Effector memory CD8-positive, alpha-beta T cell (primary cell): ENCODE data around the gene CCDC137.

Source experiments
- ATAC-seq: fragments of 150-1000 bp; cut with Tn5 transposase; replicated peaks from 2 replicates; pipeline ENCODE4 v1.10.0; 2021; ENCODE audit warnings: mild to moderate bottlenecking, moderate library complexity
- DNase-seq, 3 experiments: peaks; one replicate each; pipeline ENCODE4 v3.0.0; 2021
- H3K27ac Mint-ChIP-seq, 2 donors: one replicate each; pipeline ENCODE4 v1.8.0; 2022; ENCODE audit warnings: mild to moderate bottlenecking in 2 of 2, mixed read lengths in 2 of 2, moderate library complexity in 2 of 2
- H3K27me3 Mint-ChIP-seq, 2 donors: one replicate each; pipeline ENCODE4 v1.8.0; 2022; ENCODE audit warnings: mixed read lengths in 2 of 2
- H3K36me3 Mint-ChIP-seq: one replicate; pipeline ENCODE4 v1.8.0; 2022; ENCODE audit warnings: mild to moderate bottlenecking, moderate library complexity, mixed read lengths; ENCODE audit not compliant: insufficient read depth
- H3K4me1 Mint-ChIP-seq, 2 donors: one replicate each; pipeline ENCODE4 v1.8.0; 2022; ENCODE audit warnings: low read depth in 2 of 2, mixed read lengths in 2 of 2
- H3K4me3 Mint-ChIP-seq, 2 donors: one replicate each; pipeline ENCODE4 v1.8.0; 2022; ENCODE audit warnings: mild to moderate bottlenecking in 2 of 2, mixed read lengths in 2 of 2, moderate library complexity in 2 of 2
- H3K9me3 Mint-ChIP-seq, 2 donors: one replicate each; pipeline ENCODE4 v1.8.0; 2022; ENCODE audit warnings: mixed read lengths in 2 of 2

The CCDC137 gene

GRCh38 chr17:81705518-81706231 lies 39.1 kb downstream of the CCDC137 start:
- Mint-ChIP-seq H3K27ac (peak overlapping the region in 1 of 2 donors; percentile 81), H3K27me3 (no peaks in the 10 kb centered on the region), H3K36me3 (peaks cover 40% of the 10 kb centered on the region), H3K9me3 (no peaks in the 10 kb centered on the region), H3K4me3 (no peak overlapping the region), H3K4me1 (peaks cover 20 to 23% of the 10 kb centered on the region in 2 donors)
- ATAC-seq, result no peak
- no peak for DNase-seq

GRCh38 chr17:81706232-81706611 lies 39.7 kb downstream of the CCDC137 start:
- Mint-ChIP-seq H3K4me1 (peaks cover 15 to 22% of the 10 kb centered on the region in 2 donors), H3K36me3 (peaks cover 35% of the 10 kb centered on the region), H3K9me3 (no peaks in the 10 kb centered on the region), H3K4me3 (no peak overlapping the region), H3K27ac (peak overlapping the region in 1 of 2 donors; percentile 81), H3K27me3 (no peaks in the 10 kb centered on the region)
- DNase-seq, result no peak
- no peak for ATAC-seq

DNA sequence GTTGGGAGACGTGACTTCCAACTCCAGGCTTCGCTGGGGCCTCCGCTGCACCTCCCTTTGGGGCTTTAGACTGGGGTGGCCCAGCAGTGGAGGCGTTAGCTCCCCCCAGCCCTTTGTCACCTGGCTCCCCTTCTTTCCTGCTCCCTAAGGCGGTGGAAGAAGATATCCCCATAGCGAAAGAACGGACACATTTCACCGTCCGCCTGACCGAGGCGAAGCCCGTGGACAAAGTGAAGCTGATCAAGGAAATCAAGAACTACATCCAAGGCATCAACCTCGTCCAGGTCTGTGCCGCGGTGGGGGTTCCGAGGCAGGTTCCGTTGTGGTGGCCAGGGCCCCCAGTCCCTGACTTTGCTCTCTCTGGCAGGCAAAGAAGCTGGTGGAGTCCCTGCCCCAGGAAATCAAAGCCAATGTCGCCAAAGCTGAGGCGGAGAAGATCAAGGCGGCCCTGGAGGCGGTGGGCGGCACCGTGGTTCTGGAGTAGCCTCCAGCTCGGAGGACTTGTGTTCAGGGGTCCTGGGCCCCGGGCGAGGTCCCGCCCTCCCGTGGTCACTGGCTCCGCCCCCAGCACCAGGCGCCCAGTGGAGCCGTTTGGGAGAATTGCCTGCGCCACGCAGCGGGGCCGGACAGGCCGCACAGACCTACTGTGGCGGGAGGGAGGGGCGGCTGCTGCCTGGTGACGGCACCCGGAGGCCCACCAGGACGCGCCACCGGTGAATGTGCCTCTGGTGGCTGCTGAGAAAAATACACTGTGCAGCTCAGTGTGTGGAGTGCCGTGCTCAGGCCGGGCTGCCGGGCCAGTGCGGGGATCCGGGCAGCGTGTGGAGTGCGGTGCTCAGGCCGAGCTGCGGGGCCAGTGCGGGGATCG lies 40.5 kb downstream of the CCDC137 start:
- no peak for ATAC-seq
- no peak for DNase-seq
- Mint-ChIP-seq H3K9me3 (no peaks in the 10 kb centered on the region), H3K4me3 (no peak overlapping the region), H3K36me3 (peaks cover 41% of the 10 kb centered on the region), H3K27ac (peak overlapping the region in 1 of 2 donors; percentile 81), H3K4me1 (peaks cover 14 to 16% of the 10 kb centered on the region in 2 donors), H3K27me3 (no peaks in the 10 kb centered on the region)

DNA sequence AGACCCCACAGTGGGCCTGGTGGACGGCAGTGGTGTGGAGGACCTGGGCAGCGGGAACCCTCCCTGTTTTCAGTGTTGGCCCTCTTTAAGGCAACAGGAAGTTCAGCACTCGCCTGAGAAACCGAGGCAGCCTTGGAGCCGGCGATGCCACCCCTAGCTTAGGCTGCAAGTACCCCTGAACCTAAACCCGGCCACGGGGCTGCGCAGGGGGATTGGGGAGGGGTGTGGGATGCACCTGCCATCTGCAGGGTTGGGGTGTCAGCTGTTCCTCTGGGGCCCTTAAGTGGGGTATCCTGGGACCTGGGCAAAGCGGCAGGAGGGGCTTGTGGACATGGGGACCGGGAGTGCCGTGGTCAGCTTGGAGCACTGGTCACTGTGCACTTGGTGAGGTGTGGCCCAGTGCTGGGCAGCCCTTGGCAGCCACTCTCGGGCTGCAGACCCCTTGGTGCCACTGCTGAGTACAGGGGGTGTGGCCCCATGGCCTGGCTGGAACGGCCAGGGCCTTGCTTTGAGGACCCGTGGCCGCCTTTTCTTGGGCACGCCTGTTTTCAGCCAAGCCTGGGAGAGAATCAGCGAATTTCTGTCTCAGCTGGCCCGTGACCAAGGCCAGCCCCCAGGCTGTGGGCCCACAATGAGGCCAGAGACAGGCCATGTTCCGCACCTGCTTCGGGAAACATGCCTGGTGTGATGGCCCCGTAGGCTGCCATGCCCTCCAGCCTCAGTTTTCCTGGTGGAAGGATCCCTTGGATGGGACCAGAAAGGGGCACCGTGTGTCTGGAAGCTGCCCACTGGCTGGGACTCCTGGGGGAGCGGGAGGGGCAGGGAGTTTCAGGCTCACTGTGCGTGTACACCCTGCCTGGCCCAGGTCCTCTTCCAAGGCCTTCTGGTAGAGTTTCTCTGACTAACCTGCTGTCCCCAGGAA lies 41.4 kb downstream of the CCDC137 start:
- no peaks in the 10 kb centered on the region for H3K9me3 Mint-ChIP-seq
- DNase-seq (no peak), ATAC-seq (no peak)
- peak overlapping the region in 1 of 2 donors; percentile 26 for H3K27ac Mint-ChIP-seq
- H3K27me3 Mint-ChIP-seq, result no peaks in the 10 kb centered on the region
- peaks cover 33% of the 10 kb centered on the region for H3K36me3 Mint-ChIP-seq
- H3K4me3 Mint-ChIP-seq, result no peak overlapping the region
- H3K4me1 Mint-ChIP-seq, result peaks cover 10 to 12% of the 10 kb centered on the region in 2 donors

GRCh38 chr17:81708739-81709185 lies 42.2 kb downstream of the CCDC137 start:
- H3K36me3 Mint-ChIP-seq, result peaks cover 28% of the 10 kb centered on the region
- H3K27ac Mint-ChIP-seq, result no peak overlapping the region
- no peaks in the 10 kb centered on the region for H3K27me3 Mint-ChIP-seq
- H3K9me3 Mint-ChIP-seq, result no peaks in the 10 kb centered on the region
- no peak overlapping the region for H3K4me3 Mint-ChIP-seq
- ATAC-seq, result no peak
- no peak for DNase-seq
- H3K4me1 Mint-ChIP-seq, result peaks cover 10 to 12% of the 10 kb centered on the region in 2 donors

DNA sequence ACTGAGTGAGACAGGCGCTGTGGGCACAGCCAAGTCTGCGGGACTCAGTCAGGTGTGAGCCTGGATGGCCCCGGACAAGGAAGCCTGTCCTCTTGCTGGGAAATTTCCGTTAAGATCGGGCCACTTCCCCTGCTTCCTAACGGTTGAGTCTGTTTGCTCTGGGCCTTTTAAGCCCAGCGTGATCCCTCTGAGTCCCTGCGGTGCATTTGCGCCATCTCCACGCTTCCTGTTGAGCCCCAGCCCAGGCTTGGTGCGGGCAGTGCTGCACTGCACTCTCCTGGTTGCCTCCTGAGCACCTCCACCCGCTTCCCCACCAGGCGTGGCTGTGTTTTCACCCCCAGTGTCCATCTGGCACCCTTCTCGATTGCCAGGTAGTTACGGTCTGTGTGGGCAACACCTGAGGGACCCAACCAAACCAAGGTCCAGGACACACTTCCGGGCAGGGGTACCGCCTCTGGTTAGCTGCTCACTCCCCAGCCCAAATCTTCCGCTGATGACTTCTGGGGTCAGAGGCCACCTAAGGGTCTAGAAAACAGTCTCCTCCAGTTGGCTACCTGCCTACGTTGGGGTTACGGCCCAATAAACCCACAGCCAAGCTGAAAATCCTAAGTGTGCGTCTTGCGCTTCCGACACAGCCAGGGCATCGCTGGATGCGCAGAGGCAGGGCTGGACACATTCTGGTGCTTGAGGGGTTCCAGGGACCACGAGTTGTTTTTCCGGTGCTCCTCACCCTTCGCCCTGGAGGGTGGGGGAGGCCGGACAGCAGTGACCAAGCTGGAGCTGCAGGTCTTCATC lies 44.2 kb downstream of the CCDC137 start:
- Mint-ChIP-seq H3K27me3 (no peaks in the 10 kb centered on the region), H3K9me3 (no peaks in the 10 kb centered on the region), H3K36me3 (peaks cover 16% of the 10 kb centered on the region), H3K4me3 (peak overlapping the region; percentile 67 to 81), H3K4me1 (peaks cover 4 to 10% of the 10 kb centered on the region in 2 donors), H3K27ac (peak overlapping the region in 1 of 2 donors; percentile 74)
- ATAC-seq (no peak), DNase-seq (no peak)

- H3K9me3 Mint-ChIP-seq, result no peaks in the 10 kb centered on the region
- H3K4me1 Mint-ChIP-seq, result peaks cover 4 to 10% of the 10 kb centered on the region in 2 donors
- ATAC-seq (peak; percentile 84), DNase-seq (peak; percentile 58 to 67 (median 64))
- no peaks in the 10 kb centered on the region for H3K27me3 Mint-ChIP-seq
- peak within 1 kb of the TSS; percentile 82 to 83 for H3K4me3 Mint-ChIP-seq
- H3K27ac Mint-ChIP-seq, result peak within 1 kb of the TSS in 1 of 2 donors; percentile 74
- peaks cover 14% of the 10 kb centered on the region for H3K36me3 Mint-ChIP-seq
Observed at GRCh38 chr17:81711814-81712467, 45.4 kb downstream of the CCDC137 start, which contains the start of gene SLC25A10. Gene SLC25A10, plus strand, starts transcription at chr17:81712284. Its CDS starts 143 bp downstream, at chr17:81712427.

- H3K27me3 Mint-ChIP-seq, result no peaks in the 10 kb centered on the region
- H3K4me3 Mint-ChIP-seq, result peak overlapping the region; percentile 82 to 83
- peaks cover 4 to 10% of the 10 kb centered on the region in 2 donors for H3K4me1 Mint-ChIP-seq
- ATAC-seq (peak; percentile 18), DNase-seq (no peak)
- H3K27ac Mint-ChIP-seq, result no peak overlapping the region
- peaks cover 13% of the 10 kb centered on the region for H3K36me3 Mint-ChIP-seq
- H3K9me3 Mint-ChIP-seq, result no peaks in the 10 kb centered on the region
Observed at GRCh38 chr17:81712468-81713003, 46.0 kb downstream of the CCDC137 start.

GRCh38 chr17:81713004-81713555 lies 46.5 kb downstream of the CCDC137 start:
- peaks cover 4 to 10% of the 10 kb centered on the region in 2 donors for H3K4me1 Mint-ChIP-seq
- peak overlapping the region; percentile 82 to 83 for H3K4me3 Mint-ChIP-seq
- no peaks in the 10 kb centered on the region for H3K9me3 Mint-ChIP-seq
- H3K27me3 Mint-ChIP-seq, result no peaks in the 10 kb centered on the region
- DNase-seq (no peak), ATAC-seq (no peak)
- no peak overlapping the region for H3K27ac Mint-ChIP-seq
- peaks cover 13% of the 10 kb centered on the region for H3K36me3 Mint-ChIP-seq

DNA sequence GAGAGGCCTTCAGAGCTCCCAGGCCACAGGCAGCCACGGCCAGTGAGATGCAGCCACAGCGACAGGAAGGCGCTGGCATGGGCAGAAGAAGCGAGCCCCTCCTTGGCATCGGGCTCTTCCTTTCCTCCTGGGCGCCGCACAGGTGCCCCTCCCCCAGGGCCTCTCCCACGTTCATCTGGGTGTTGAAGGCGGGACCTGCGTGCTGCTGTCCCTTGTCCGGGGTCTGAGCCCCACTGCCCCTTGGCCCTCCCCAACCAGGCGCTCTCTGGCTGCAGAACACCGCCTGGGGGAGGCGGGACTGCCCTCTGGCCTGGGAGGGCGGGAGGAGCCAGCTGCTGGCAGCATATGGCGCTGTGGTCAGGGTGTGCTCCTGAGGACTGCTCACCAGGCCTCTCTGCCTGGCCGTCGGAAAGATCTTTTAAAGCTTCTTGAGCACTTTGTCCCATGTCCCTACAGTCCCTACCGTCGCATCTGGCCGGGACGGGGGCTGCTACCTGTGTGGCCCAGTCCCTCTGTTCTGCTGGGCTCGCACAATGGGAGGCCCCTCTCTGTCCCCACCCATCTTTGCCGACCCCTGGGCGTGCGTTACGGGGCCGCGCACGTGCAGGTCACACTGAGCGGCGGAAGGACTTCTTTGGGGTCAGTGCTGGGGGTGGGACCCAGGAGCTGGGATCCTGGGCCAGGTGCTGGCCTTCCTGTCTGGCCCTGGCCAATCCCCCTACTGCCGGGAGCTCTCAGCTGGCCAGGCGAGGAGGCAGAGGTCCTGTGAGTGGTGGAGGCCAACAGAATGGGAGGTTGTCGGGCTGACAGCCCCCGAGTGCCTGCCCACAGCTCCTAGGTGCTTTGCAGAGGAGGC lies 47.2 kb downstream of the CCDC137 start:
- peaks cover 4 to 10% of the 10 kb centered on the region in 2 donors for H3K4me1 Mint-ChIP-seq
- no peak for ATAC-seq
- H3K9me3 Mint-ChIP-seq, result no peaks in the 10 kb centered on the region
- no peak overlapping the region for H3K27ac Mint-ChIP-seq
- peaks cover 11% of the 10 kb centered on the region for H3K36me3 Mint-ChIP-seq
- H3K4me3 Mint-ChIP-seq, result peak overlapping the region in 1 of 2 donors; percentile 83
- no peak for DNase-seq
- H3K27me3 Mint-ChIP-seq, result no peaks in the 10 kb centered on the region
